H9 (cell line): Measurements from ENCODE around the gene RNF32. TPM values are rescaled to one million over a fixed set of nuclear protein-coding genes. Genes with fewer than 3 reads are reported as not detected.

Experiments
- DNase-seq: peaks from one replicate; pipeline ENCODE4 v3.0.0-alpha.2; 2017
- H2AFZ ChIP-seq: one replicate; pipeline ENCODE4 v1.6.1; 2013; ENCODE audit warnings: mild to moderate bottlenecking, low read length, control low read depth, moderate library complexity
- H2AK5ac ChIP-seq: 2 replicates; pipeline ENCODE4 v1.6.1; 2013; ENCODE audit warnings: low read length, control low read depth, mixed read lengths; ENCODE audit not compliant: insufficient read length
- H2BK120ac ChIP-seq: one replicate; pipeline ENCODE4 v1.6.1; 2013; ENCODE audit warnings: low read depth, mild to moderate bottlenecking, low read length, control low read depth, inconsistent platforms; ENCODE audit not compliant: poor library complexity, severe bottlenecking
- H2BK12ac ChIP-seq: 2 replicates; pipeline ENCODE4 v1.6.1; 2013; ENCODE audit warnings: low read length, control low read depth, mixed read lengths, low read depth; ENCODE audit not compliant: insufficient read length
- H2BK15ac ChIP-seq: 2 replicates; pipeline ENCODE4 v1.6.1; 2013; ENCODE audit warnings: low read depth, low read length, control low read depth
- H2BK20ac ChIP-seq: one replicate; pipeline ENCODE4 v1.6.1; 2013; ENCODE audit warnings: low read depth, mild to moderate bottlenecking, low read length, control low read depth, inconsistent platforms; ENCODE audit not compliant: poor library complexity, severe bottlenecking
- H2BK5ac ChIP-seq: 2 replicates; pipeline ENCODE4 v1.6.1; 2013; ENCODE audit warnings: low read length, control low read depth, mixed read lengths; ENCODE audit not compliant: insufficient read length
- H3K14ac ChIP-seq: 2 replicates; pipeline ENCODE4 v1.6.1; 2013; ENCODE audit warnings: low read length, control low read depth; ENCODE audit not compliant: insufficient read depth
- H3K18ac ChIP-seq: 2 replicates; pipeline ENCODE4 v1.6.1; 2013; ENCODE audit warnings: low read depth, mild to moderate bottlenecking, mixed read lengths, low read length, control low read depth; ENCODE audit not compliant: insufficient read length
- H3K23ac ChIP-seq: 2 replicates; pipeline ENCODE4 v1.6.1; 2013; ENCODE audit warnings: low read length, control low read depth, mixed read lengths, low read depth; ENCODE audit not compliant: insufficient read length
- H3K23me2 ChIP-seq: 2 replicates; pipeline ENCODE4 v1.6.1; 2013; ENCODE audit warnings: low read depth, mild to moderate bottlenecking, mixed read lengths, low read length, control low read depth; ENCODE audit not compliant: insufficient read length, poor library complexity, severe bottlenecking
- H3K27ac ChIP-seq: 2 replicates; pipeline ENCODE4 v1.5.1; 2013; ENCODE audit warnings: low read length, control low read depth, mixed read lengths, low read depth; ENCODE audit not compliant: insufficient read length
- H3K27me3 ChIP-seq: 2 replicates; pipeline ENCODE4 v1.6.1; 2013; ENCODE audit warnings: low read length, control low read depth, inconsistent platforms; ENCODE audit not compliant: insufficient read depth
- H3K4ac ChIP-seq: 2 replicates; pipeline ENCODE4 v1.6.1; 2013; ENCODE audit warnings: low read depth, mild to moderate bottlenecking, control low read depth, inconsistent platforms, low read length, moderate library complexity
- H3K4me1 ChIP-seq: 2 replicates; pipeline ENCODE4 v1.6.1; 2013; ENCODE audit warnings: low read length, control low read depth, inconsistent platforms; ENCODE audit not compliant: insufficient read depth
- H3K4me2 ChIP-seq: 2 replicates; pipeline ENCODE4 v1.6.1; 2013; ENCODE audit warnings: low read length, control low read depth, mixed read lengths; ENCODE audit not compliant: insufficient read length, insufficient read depth
- H3K56ac ChIP-seq: 2 replicates; pipeline ENCODE4 v1.6.1; 2013; ENCODE audit warnings: low read depth, mild to moderate bottlenecking, mixed read lengths, low read length, control low read depth; ENCODE audit not compliant: insufficient read length
- H3K79me1 ChIP-seq: 2 replicates; pipeline ENCODE4 v1.6.1; 2013; ENCODE audit warnings: low read depth, mild to moderate bottlenecking, moderate library complexity, low read length, control low read depth, inconsistent platforms; ENCODE audit not compliant: insufficient read depth, poor library complexity, severe bottlenecking
- H3K79me2 ChIP-seq: 2 replicates; pipeline ENCODE4 v1.6.1; 2013; ENCODE audit warnings: low read length, control low read depth, inconsistent platforms; ENCODE audit not compliant: insufficient read depth
- H3K9ac ChIP-seq: 2 replicates; pipeline ENCODE4 v1.6.1; 2013; ENCODE audit warnings: low read length, control low read depth, mixed read lengths; ENCODE audit not compliant: insufficient read length; ENCODE audit errors: extremely low read depth
- H3K9me3 ChIP-seq: one replicate; pipeline ENCODE4 v1.6.1; 2013; ENCODE audit warnings: low read depth, low read length, inconsistent platforms; ENCODE audit not compliant: control insufficient read depth
- H3T11ph ChIP-seq: one replicate; pipeline ENCODE4 v1.6.1; 2013; ENCODE audit warnings: mild to moderate bottlenecking, low read length, control low read depth, inconsistent platforms
- H4K20me1 ChIP-seq: one replicate; pipeline ENCODE4 v1.6.1; 2013; ENCODE audit not compliant: control insufficient read depth, insufficient read length, insufficient read depth
- H4K5ac ChIP-seq: 2 replicates; pipeline ENCODE4 v1.6.1; 2013; ENCODE audit warnings: low read depth, mild to moderate bottlenecking, mixed read lengths, low read length, control low read depth; ENCODE audit not compliant: insufficient read length
- H4K8ac ChIP-seq: replicated peaks from 2 replicates; pipeline ENCODE4 v1.6.1; 2013; ENCODE audit warnings: low read length, control low read depth, mixed read lengths, low read depth; ENCODE audit not compliant: insufficient read length
- H4K91ac ChIP-seq: 2 replicates; pipeline ENCODE4 v1.6.1; 2013; ENCODE audit warnings: low read depth, mild to moderate bottlenecking, moderate library complexity, mixed read lengths, low read length, control low read depth; ENCODE audit not compliant: insufficient read length
- H3K27ac Mint-ChIP-seq, 3 experiments: 2 replicates in 2 of 3; 3 replicates in 1 of 3; pipeline ENCODE4 v1.8.0; 2020 to 2021; ENCODE audit warnings: mixed read lengths in 3 of 3, mild to moderate bottlenecking in 1 of 3, moderate library complexity in 1 of 3
- H3K27me3 Mint-ChIP-seq: 2 replicates; pipeline ENCODE4 v1.8.0; 2021; ENCODE audit warnings: low read depth, mild to moderate bottlenecking, moderate library complexity, mixed read lengths
- H3K36me3 Mint-ChIP-seq, 3 experiments: 2 replicates in 2 of 3; 3 replicates in 1 of 3; pipeline ENCODE4 v1.8.0; 2020 to 2021; ENCODE audit warnings: low read depth in 3 of 3, mixed read lengths in 3 of 3; ENCODE audit not compliant: insufficient read depth in 1 of 3
- H3K4me1 Mint-ChIP-seq, 2 experiments: 2 replicates each; pipeline ENCODE4 v1.8.0; 2020; ENCODE audit warnings: mixed read lengths in 2 of 2
- H3K4me3 Mint-ChIP-seq, 2 experiments: 2 replicates in 1 of 2; 3 replicates in 1 of 2; pipeline ENCODE4 v1.8.0; 2020 to 2021; ENCODE audit warnings: mild to moderate bottlenecking in 2 of 2, mixed read lengths in 2 of 2, moderate library complexity in 1 of 2
- H3K9me3 Mint-ChIP-seq, 2 experiments: 2 replicates in 1 of 2; 3 replicates in 1 of 2; pipeline ENCODE4 v1.8.0; 2020; ENCODE audit warnings: mild to moderate bottlenecking in 2 of 2, mixed read lengths in 2 of 2, moderate library complexity in 1 of 2
- WGBS: extraction: QIAGEN DNeasy Blood & Tissue Kit; methylation state at CpG from one replicate; pipeline ENCODE4 v1.1.7; 2013; ENCODE audit warnings: missing lambda C conversion rate, low lambda C conversion rate, mixed read lengths; ENCODE audit not compliant: insufficient read length; ENCODE audit errors: extremely low coverage; 5-methylcytosine and 5-hydroxymethylcytosine counted together
- total RNA-seq: library from RNA; stranded (reverse); gene quantifications from 2 replicates; pipeline ENCODE4 v1.2.1, GENCODE V29; 2021
- TF ChIP-seq, protein P1 (sequence below): fragments of 200-600 bp; sonication (generic); conservative IDR thresholded peaks from 3 replicates; pipeline ENCODE4 v1.8.0; 2021; ENCODE audit warnings: antibody characterized with exemption, mild to moderate bottlenecking

RNF32 gene
- total RNA-seq, 1 experiment from 2014 or later, result 0.90 TPM

DNA sequence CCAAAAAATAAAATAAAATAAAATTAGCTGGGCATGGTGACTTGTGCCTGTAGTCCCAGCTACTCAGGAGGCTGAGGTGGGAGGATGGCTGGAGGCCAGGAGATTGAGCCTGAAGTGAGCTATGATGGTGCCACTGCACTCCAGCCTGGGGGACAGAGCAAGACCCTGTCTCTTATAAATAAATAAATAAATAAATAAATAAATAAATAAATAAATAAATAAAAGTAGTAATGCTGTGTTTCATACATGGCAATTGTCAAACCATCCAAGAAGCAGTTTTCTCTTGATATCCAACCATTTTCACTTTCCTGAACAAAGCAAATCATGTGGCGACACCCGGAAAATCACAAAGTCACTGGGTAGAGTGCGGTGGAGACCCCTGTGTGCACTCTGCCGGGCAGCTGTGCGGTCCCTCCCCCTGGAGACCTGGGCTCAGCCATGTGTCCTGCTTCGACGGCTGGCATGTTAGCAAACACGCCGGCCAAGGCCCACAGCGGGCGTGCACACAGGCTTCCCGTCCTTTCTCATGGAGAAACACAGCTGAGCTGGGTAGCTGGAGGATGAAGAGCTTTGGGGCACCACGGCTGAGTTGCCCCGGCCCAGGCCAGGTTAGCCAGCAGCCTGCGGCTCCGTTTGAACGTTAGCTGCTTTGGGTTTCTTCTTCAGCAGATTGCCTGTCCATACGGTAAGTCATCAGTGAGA lies 22.3 kb upstream of the RNF32 start:
- H3K27ac Mint-ChIP-seq, result no peak overlapping the region
- H3K9me3 Mint-ChIP-seq, result peaks cover 11% of the 10 kb centered on the region in 2 experiments
- no peak overlapping the region for H2BK15ac ChIP-seq
- H3K27me3 Mint-ChIP-seq, result peaks cover 44% of the 10 kb centered on the region
- H3T11ph ChIP-seq, result no peak overlapping the region
- no peak overlapping the region for H2AK5ac ChIP-seq
- no peak overlapping the region for H3K4ac ChIP-seq
- peaks cover 5 to 14% (median 7%) of the 10 kb centered on the region in 3 experiments; a peak in 6 of 7 replicates for H3K36me3 Mint-ChIP-seq
- H3K27me3 ChIP-seq, result peaks cover 3% of the 10 kb centered on the region; the same call in 1 of the 2 replicates
- H3K23ac ChIP-seq, result no peak overlapping the region
- no peaks in the 10 kb centered on the region for H3K9me3 ChIP-seq
- no peak overlapping the region for H4K91ac ChIP-seq
- no peaks in the 10 kb centered on the region for H4K20me1 ChIP-seq
- no peak overlapping the region for H4K8ac ChIP-seq
- no peak overlapping the region for H2BK12ac ChIP-seq
- H3K18ac ChIP-seq, result no peak overlapping the region
- no peaks in the 10 kb centered on the region for H3K23me2 ChIP-seq
- TF ChIP-seq, protein P1, sequence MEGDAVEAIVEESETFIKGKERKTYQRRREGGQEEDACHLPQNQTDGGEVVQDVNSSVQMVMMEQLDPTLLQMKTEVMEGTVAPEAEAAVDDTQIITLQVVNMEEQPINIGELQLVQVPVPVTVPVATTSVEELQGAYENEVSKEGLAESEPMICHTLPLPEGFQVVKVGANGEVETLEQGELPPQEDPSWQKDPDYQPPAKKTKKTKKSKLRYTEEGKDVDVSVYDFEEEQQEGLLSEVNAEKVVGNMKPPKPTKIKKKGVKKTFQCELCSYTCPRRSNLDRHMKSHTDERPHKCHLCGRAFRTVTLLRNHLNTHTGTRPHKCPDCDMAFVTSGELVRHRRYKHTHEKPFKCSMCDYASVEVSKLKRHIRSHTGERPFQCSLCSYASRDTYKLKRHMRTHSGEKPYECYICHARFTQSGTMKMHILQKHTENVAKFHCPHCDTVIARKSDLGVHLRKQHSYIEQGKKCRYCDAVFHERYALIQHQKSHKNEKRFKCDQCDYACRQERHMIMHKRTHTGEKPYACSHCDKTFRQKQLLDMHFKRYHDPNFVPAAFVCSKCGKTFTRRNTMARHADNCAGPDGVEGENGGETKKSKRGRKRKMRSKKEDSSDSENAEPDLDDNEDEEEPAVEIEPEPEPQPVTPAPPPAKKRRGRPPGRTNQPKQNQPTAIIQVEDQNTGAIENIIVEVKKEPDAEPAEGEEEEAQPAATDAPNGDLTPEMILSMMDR, result no peak
- WGBS, result no CpG with 5 or more reads among the region's 18 CpGs
- H3K79me1 ChIP-seq, result no peaks in the 10 kb centered on the region
- H2BK5ac ChIP-seq, result no peak overlapping the region
- H2BK20ac ChIP-seq, result no peak overlapping the region
- H2BK120ac ChIP-seq, result no peak overlapping the region
- H3K4me1 Mint-ChIP-seq, result peaks cover 45 to 52% of the 10 kb centered on the region in 2 experiments
- no peak overlapping the region for H3K4me3 Mint-ChIP-seq
- no peak for DNase-seq
- H3K79me2 ChIP-seq, result no peaks in the 10 kb centered on the region
- no peak overlapping the region for H3K14ac ChIP-seq
- no peak overlapping the region for H4K5ac ChIP-seq
- no peak overlapping the region for H3K27ac ChIP-seq
- H3K9ac ChIP-seq, result no peak overlapping the region
- no peak overlapping the region for H3K56ac ChIP-seq
- H2AFZ ChIP-seq, result no peak overlapping the region
- H3K4me1 ChIP-seq, result peaks cover 11% of the 10 kb centered on the region; the same call in 1 of the 2 replicates
- no peak overlapping the region for H3K4me2 ChIP-seq
